ENCODE data around the gene CXADR. TPM values are rescaled to one million over a fixed set of nuclear protein-coding genes. Genes with fewer than 3 reads are reported as not detected.

The CXADR gene
- total RNA-seq, 1 experiment from 2014 or later: 152 TPM

DNA sequence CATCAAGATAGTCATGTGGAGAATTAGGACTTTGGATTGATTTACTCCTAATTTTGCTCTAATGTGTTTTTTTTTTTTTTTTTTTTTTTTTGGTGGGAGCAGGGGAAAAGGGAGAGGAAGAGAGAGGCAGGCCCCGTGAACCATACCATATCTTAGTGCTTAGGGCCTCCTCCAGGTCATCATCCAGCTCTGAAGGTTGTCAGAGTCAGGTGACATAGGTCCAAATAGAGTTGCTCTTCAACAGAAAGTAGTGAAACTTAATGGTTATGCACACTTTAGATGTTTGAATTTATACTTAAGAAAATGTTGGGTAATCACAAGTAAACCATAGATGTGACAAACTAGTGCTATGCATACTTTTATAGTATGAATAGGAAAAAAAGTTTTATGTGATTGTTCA lies 32.2 kb downstream of the CXADR start:
- no peak overlapping the region for H3K14ac ChIP-seq (ENCODE audit: insufficient read depth, low read length)
- no peak overlapping the region for H2AK5ac ChIP-seq (ENCODE audit: insufficient read length, low read length)
- H3K9me3 Mint-ChIP-seq: no peaks in the 10 kb centered on the region
- no peak overlapping the region for H2BK12ac ChIP-seq (ENCODE audit: insufficient read length, low read depth, low read length)
- H3K27ac Mint-ChIP-seq: no peak overlapping the region
- no peaks in the 10 kb centered on the region for H3K23me2 ChIP-seq (ENCODE audit: insufficient read length, low read depth, low read length, poor library complexity, severe bottlenecking)
- no peak overlapping the region for H4K5ac ChIP-seq (ENCODE audit: insufficient read length, low read depth, low read length)
- H3K18ac ChIP-seq (ENCODE audit: insufficient read length, low read depth, low read length): no peak overlapping the region
- no peak overlapping the region for H4K8ac ChIP-seq (replicated peaks; ENCODE audit: insufficient read length, low read depth, low read length)
- H3K4me2 ChIP-seq (ENCODE audit: insufficient read depth, insufficient read length, low read length): no peak overlapping the region
- peaks cover 16% of the 10 kb centered on the region for H3K79me1 ChIP-seq (ENCODE audit: insufficient read depth, low read depth, low read length, poor library complexity, severe bottlenecking)
- no peak overlapping the region for H3K27ac ChIP-seq (ENCODE audit: insufficient read length, low read depth, low read length)
- no peak overlapping the region for H2BK15ac ChIP-seq (ENCODE audit: low read depth, low read length)
- no peak for DNase-seq
- no peaks in the 10 kb centered on the region for H3K27me3 ChIP-seq (ENCODE audit: insufficient read depth, low read length)
- H4K20me1 ChIP-seq (ENCODE audit: control insufficient read depth, insufficient read depth, insufficient read length): no peaks in the 10 kb centered on the region
- no peak overlapping the region for H2AFZ ChIP-seq (ENCODE audit: low read length)
- no peak overlapping the region for H3K9ac ChIP-seq (ENCODE audit: extremely low read depth, insufficient read length, low read length)
- H3K23ac ChIP-seq (ENCODE audit: insufficient read length, low read depth, low read length): no peak overlapping the region
- H3K4me1 ChIP-seq (ENCODE audit: insufficient read depth, low read length): peaks cover 3% of the 10 kb centered on the region; the same call in 1 of the 2 replicates
- no peak overlapping the region for H2BK5ac ChIP-seq (ENCODE audit: insufficient read length, low read length)
- H3K4me1 Mint-ChIP-seq: peaks cover 26 to 38% of the 10 kb centered on the region in 2 experiments
- no peak overlapping the region for H3K4me3 Mint-ChIP-seq
- no peaks in the 10 kb centered on the region for H3K9me3 ChIP-seq (ENCODE audit: control insufficient read depth, low read depth, low read length)
- TF ChIP-seq, protein P1, sequence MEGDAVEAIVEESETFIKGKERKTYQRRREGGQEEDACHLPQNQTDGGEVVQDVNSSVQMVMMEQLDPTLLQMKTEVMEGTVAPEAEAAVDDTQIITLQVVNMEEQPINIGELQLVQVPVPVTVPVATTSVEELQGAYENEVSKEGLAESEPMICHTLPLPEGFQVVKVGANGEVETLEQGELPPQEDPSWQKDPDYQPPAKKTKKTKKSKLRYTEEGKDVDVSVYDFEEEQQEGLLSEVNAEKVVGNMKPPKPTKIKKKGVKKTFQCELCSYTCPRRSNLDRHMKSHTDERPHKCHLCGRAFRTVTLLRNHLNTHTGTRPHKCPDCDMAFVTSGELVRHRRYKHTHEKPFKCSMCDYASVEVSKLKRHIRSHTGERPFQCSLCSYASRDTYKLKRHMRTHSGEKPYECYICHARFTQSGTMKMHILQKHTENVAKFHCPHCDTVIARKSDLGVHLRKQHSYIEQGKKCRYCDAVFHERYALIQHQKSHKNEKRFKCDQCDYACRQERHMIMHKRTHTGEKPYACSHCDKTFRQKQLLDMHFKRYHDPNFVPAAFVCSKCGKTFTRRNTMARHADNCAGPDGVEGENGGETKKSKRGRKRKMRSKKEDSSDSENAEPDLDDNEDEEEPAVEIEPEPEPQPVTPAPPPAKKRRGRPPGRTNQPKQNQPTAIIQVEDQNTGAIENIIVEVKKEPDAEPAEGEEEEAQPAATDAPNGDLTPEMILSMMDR (conservative IDR thresholded peaks at IDR 0.05): no peak
- H3K56ac ChIP-seq (ENCODE audit: insufficient read length, low read depth, low read length): no peak overlapping the region
- H3K27me3 Mint-ChIP-seq (ENCODE audit: low read depth): no peaks in the 10 kb centered on the region
- no peak overlapping the region for H4K91ac ChIP-seq (ENCODE audit: insufficient read length, low read depth, low read length)
- H3T11ph ChIP-seq (ENCODE audit: low read length): no peak overlapping the region
- peaks cover 28 to 47% (median 33%) of the 10 kb centered on the region in 3 experiments for H3K36me3 Mint-ChIP-seq (ENCODE audit: insufficient read depth in 1 of 3, low read depth in 3 of 3)
- H3K4ac ChIP-seq (ENCODE audit: low read depth, low read length): no peak overlapping the region
- H2BK120ac ChIP-seq (ENCODE audit: low read depth, low read length, poor library complexity, severe bottlenecking): no peak overlapping the region
- no peak overlapping the region for H2BK20ac ChIP-seq (ENCODE audit: low read depth, low read length, poor library complexity, severe bottlenecking)
- no CpG with 5 or more reads among the region's 1 CpG for WGBS (ENCODE audit: extremely low coverage, insufficient read length, low lambda C conversion rate)
- H3K79me2 ChIP-seq (ENCODE audit: insufficient read depth, low read length): peaks cover 36% of the 10 kb centered on the region

Measured in H9 (cell line).